Measurements from ENCODE around the gene NDOR1.

Gene NDOR1

GRCh38 chr9:137230705-137231371 is 25.3 kb downstream of the NDOR1 start, which contains the start of gene SLC34A3:
Gene SLC34A3, plus strand, starts transcription at chr9:137230901. Its CDS starts 802 bp downstream, at chr9:137231703.
- no peaks in the 10 kb centered on the region for H3K9me3 ChIP-seq (ENCODE audit: insufficient read depth, low read length)
- H3K27ac ChIP-seq (ENCODE audit: low read length), result no peak within 1 kb of the TSS
- H3K27me3 ChIP-seq (ENCODE audit: low read depth, low read length), result 0 out of 2 replicates have a peak, but pooled peaks cover 2% of the 10 kb centered on the region
- H3K4me2 ChIP-seq (ENCODE audit: low read length), result no peak within 1 kb of the TSS
- no peak within 1 kb of the TSS for H3K9ac ChIP-seq (ENCODE audit: low read length)
- H4K20me1 ChIP-seq (ENCODE audit: insufficient read depth, low read length), result no peaks in the 10 kb centered on the region
- H3K4me3 ChIP-seq (ENCODE audit: low read length), result no peak within 1 kb of the TSS
- TF ChIP-seq EZH2phosphoT487 (IDR thresholded peaks at IDR 0.05; ENCODE audit: low read depth), result no peak
- TF ChIP-seq, protein P1, sequence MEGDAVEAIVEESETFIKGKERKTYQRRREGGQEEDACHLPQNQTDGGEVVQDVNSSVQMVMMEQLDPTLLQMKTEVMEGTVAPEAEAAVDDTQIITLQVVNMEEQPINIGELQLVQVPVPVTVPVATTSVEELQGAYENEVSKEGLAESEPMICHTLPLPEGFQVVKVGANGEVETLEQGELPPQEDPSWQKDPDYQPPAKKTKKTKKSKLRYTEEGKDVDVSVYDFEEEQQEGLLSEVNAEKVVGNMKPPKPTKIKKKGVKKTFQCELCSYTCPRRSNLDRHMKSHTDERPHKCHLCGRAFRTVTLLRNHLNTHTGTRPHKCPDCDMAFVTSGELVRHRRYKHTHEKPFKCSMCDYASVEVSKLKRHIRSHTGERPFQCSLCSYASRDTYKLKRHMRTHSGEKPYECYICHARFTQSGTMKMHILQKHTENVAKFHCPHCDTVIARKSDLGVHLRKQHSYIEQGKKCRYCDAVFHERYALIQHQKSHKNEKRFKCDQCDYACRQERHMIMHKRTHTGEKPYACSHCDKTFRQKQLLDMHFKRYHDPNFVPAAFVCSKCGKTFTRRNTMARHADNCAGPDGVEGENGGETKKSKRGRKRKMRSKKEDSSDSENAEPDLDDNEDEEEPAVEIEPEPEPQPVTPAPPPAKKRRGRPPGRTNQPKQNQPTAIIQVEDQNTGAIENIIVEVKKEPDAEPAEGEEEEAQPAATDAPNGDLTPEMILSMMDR (IDR thresholded peaks at IDR 0.05; ENCODE audit: low read depth, low read length), result no peak
- no peaks in the 10 kb centered on the region for H3K79me2 ChIP-seq (ENCODE audit: low read length)
- H3K4me1 ChIP-seq (ENCODE audit: low read length), result peaks cover 24% of the 10 kb centered on the region
- no peak within 1 kb of the TSS for H2AFZ ChIP-seq (ENCODE audit: low read depth, low read length)
- H3K36me3 ChIP-seq (replicated peaks; ENCODE audit: low read depth, low read length), result no peaks in the 10 kb centered on the region

- Histone ChIP-seq H3K9ac (ENCODE audit: low read length) (no peak overlapping the region), H3K27ac (ENCODE audit: low read length) (no peak overlapping the region), H2AFZ (ENCODE audit: low read depth, low read length) (no peak overlapping the region), H3K4me1 (ENCODE audit: low read length) (peaks cover 29% of the 10 kb centered on the region), H3K4me2 (ENCODE audit: low read length) (no peak overlapping the region), H3K27me3 (ENCODE audit: low read depth, low read length) (0 out of 2 replicates have a peak, but pooled peaks cover 2% of the 10 kb centered on the region), H3K36me3 (replicated peaks; ENCODE audit: low read depth, low read length) (no peaks in the 10 kb centered on the region), H3K9me3 (ENCODE audit: insufficient read depth, low read length) (no peaks in the 10 kb centered on the region), H3K4me3 (ENCODE audit: low read length) (no peak overlapping the region), H3K79me2 (ENCODE audit: low read length) (no peaks in the 10 kb centered on the region), H4K20me1 (ENCODE audit: insufficient read depth, low read length) (no peaks in the 10 kb centered on the region)
- TF ChIP-seq, protein P1 (IDR thresholded peaks at IDR 0.05; ENCODE audit: low read depth, low read length), result no peak
- no peak for TF ChIP-seq EZH2phosphoT487 (IDR thresholded peaks at IDR 0.05; ENCODE audit: low read depth)
Observed at GRCh38 chr9:137231372-137232039, 26.0 kb downstream of the NDOR1 start.

GRCh38 chr9:137232101-137232500 is 26.6 kb downstream of the NDOR1 start:
- Histone ChIP-seq H3K4me1 (ENCODE audit: low read length) (peaks cover 34% of the 10 kb centered on the region), H3K9me3 (ENCODE audit: insufficient read depth, low read length) (no peaks in the 10 kb centered on the region), H3K36me3 (replicated peaks; ENCODE audit: low read depth, low read length) (no peaks in the 10 kb centered on the region), H3K27ac (ENCODE audit: low read length) (no peak overlapping the region), H4K20me1 (ENCODE audit: insufficient read depth, low read length) (no peaks in the 10 kb centered on the region), H3K9ac (ENCODE audit: low read length) (no peak overlapping the region), H3K4me2 (ENCODE audit: low read length) (no peak overlapping the region), H2AFZ (ENCODE audit: low read depth, low read length) (no peak overlapping the region), H3K27me3 (ENCODE audit: low read depth, low read length) (0 out of 2 replicates have a peak, but pooled peaks cover 2% of the 10 kb centered on the region), H3K4me3 (ENCODE audit: low read length) (no peak overlapping the region), H3K79me2 (ENCODE audit: low read length) (0 out of 2 replicates have a peak, but pooled peaks cover under 1% of the 10 kb centered on the region)
- TF ChIP-seq EZH2phosphoT487 (IDR thresholded peaks at IDR 0.05; ENCODE audit: low read depth), result no peak
- TF ChIP-seq, protein P1 (IDR thresholded peaks at IDR 0.05; ENCODE audit: low read depth, low read length), result no peak

- H3K4me3 ChIP-seq (ENCODE audit: low read length), result no peak overlapping the region
- H3K27ac ChIP-seq (ENCODE audit: low read length), result no peak overlapping the region
- H3K79me2 ChIP-seq (ENCODE audit: low read length), result 0 out of 2 replicates have a peak, but pooled peaks cover 4% of the 10 kb centered on the region
- TF ChIP-seq EZH2phosphoT487 (IDR thresholded peaks at IDR 0.05; ENCODE audit: low read depth), result no peak
- TF ChIP-seq, protein P1 (IDR thresholded peaks at IDR 0.05; ENCODE audit: low read depth, low read length), result no peak
- no peak overlapping the region for H2AFZ ChIP-seq (ENCODE audit: low read depth, low read length)
- H3K4me1 ChIP-seq (ENCODE audit: low read length), result peaks cover 35% of the 10 kb centered on the region
- 0 out of 2 replicates have a peak, but pooled peaks cover 2% of the 10 kb centered on the region for H3K27me3 ChIP-seq (ENCODE audit: low read depth, low read length)
- no peaks in the 10 kb centered on the region for H4K20me1 ChIP-seq (ENCODE audit: insufficient read depth, low read length)
- H3K9me3 ChIP-seq (ENCODE audit: insufficient read depth, low read length), result no peaks in the 10 kb centered on the region
- no peak overlapping the region for H3K4me2 ChIP-seq (ENCODE audit: low read length)
- no peaks in the 10 kb centered on the region for H3K36me3 ChIP-seq (replicated peaks; ENCODE audit: low read depth, low read length)
- H3K9ac ChIP-seq (ENCODE audit: low read length), result no peak overlapping the region
Observed at GRCh38 chr9:137232510-137232909, 27.0 kb downstream of the NDOR1 start.
